HG02678 (cell line): ENCODE results near the gene ZNF615.
"Not testable (repeated sequence)": the region's sequence is repeated elsewhere in the genome, so short reads cannot be mapped to it uniquely, and the experiment has no call there.

Experiments
- ATAC-seq: cut with Tn5 transposase; IDR thresholded peaks from one replicate; pipeline ENCODE4 v1.9.1; 2021; ENCODE audit warnings: mild to moderate bottlenecking, moderate library complexity; ENCODE audit not compliant: unreplicated experiment

ZNF615 gene

DNA sequence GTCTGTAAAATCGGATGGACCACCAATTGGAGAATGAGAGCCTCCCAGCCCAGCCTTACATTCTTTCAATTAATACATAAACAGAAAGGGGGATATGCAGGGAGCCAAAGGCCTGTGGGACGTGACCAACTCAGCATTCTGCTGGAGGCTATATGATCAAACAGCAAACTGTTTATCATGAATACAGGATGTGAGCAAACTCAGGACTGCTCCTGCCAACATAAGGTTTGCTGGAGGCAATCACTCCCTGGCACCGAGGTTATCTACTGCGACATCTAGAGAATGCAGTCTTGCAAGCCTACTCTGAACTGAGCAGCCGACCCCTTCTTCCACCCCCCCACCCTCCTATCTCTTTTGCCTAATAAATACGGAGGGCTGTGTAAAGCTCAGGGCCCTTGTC lies 27.1 kb downstream of the ZNF615 start:
- ATAC-seq = not testable (repeated sequence)

DNA sequence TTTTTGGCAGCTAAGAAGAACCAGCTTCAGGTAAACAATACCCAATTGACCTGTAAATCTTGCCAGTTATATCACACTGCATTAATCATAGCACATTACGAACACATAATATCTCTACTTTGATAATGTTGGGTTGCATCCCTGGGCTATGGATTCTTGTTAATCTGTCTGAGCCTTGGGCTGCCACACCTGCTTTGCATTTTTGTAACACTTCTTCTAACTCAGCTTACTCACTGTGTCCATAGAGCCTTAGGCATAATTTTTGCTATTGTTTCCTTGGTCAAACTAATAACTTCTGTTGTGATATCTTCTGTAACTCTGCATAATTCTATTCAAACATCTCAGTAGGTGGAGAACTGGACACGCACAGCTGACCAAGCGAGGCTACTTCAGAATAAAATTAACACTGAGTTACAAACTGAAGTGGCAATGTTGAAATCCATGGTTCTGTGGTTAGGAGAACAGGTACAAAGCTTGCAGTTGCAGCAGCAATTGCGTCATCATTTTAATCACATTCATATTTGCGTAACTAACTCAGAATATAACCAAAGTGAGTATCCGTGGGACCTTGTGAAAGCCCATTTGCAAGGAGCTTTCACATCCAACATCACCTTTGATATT lies 27.8 kb downstream of the ZNF615 start:
- no peak for ATAC-seq

DNA sequence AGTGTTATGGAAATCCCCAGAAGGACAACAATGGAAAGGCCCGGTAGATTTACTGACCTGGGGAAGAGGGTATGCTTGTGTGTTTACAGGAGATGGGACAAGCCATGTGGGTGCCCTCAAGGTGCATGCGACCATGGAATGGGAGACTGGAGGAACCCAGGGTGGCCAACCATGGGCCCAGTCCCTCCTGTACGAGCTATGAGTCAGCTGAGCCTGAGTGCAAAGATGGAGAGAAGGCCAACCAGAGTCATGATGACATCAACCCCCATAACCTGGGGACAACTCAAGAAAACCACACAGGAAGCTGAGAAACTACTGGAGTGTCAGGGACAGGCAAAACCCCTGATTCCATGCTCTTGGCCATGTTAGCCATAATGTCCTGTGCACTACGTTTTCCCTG lies 29.1 kb downstream of the ZNF615 start:
- ATAC-seq = no peak

DNA sequence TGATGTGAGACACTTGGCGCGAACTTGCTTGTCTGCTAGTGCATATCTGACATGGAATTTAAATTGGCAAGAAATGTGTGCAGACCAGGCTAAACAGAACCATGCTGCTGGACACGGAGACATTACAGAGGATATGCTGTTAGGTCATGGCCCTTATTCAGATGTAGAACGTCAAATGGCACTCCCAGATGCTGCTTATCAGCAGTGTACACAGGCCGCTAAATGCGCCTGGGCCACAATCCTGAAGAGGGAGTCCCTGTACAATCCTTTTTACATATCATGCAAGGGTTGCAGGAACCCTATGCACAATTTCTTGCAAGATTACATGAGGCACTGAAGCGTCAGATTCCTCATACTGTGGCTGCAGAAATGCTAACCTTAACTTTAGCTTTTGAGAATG lies 30.7 kb downstream of the ZNF615 start:
- ATAC-seq = no peak

DNA sequence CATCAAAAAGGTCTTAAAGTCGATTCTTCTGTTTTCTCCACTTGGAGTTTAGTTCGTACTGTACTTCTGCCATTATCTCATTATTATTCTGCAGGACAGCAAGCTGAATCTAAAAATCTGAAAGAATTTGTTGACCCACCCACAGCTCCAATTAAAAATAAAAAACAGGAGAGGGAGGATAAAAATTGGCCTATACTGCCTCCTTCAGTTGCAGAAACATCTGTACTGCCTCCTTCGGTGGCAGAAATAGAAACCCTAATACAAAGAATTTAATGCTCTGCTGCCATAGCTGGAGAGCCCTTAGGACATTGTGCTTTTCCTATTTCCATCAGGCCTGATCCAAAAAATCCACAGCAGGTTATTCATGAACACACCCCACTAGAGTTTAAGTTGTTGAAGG lies 31.2 kb downstream of the ZNF615 start:
- no peak for ATAC-seq

DNA sequence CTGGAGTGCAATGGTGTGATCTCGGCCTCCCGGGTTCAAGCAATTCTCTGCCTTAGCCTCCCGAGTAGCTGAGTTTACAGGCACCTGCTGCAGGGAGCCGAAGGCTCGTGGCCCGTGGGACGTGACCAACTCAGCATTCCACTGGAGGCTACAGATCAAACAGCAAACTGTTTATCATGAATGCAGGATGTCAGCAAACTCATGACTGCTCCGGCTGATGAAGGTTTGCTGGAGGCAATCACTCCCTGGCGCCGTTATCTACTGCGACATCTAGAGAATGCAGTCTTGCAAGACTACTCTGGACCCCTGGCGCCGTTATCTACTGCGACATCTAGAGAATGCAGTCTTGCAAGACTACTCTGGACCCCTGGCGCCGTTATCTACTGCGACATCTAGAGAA lies 32.2 kb downstream of the ZNF615 start:
- not testable (repeated sequence) for ATAC-seq

DNA sequence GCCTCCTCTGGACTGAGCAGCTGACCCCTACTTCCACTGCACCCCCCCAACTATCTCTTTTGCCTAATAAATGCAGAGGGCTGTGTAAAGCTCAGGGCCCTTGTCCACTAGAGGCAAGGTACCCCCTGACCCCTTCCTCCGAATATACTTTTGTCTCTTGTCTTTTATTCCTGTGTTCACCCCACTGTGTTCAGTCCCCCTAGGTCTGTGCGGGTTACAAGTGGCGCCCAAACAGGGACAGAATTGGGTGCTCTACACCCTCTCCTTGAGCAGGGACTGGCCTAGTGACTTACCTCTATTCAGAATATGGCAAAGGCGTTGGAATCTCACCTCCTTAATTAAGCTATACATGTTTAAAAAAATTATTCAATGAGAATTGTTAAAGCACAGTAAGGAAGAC lies 36.4 kb downstream of the ZNF615 start:
- ATAC-seq = no peak

DNA sequence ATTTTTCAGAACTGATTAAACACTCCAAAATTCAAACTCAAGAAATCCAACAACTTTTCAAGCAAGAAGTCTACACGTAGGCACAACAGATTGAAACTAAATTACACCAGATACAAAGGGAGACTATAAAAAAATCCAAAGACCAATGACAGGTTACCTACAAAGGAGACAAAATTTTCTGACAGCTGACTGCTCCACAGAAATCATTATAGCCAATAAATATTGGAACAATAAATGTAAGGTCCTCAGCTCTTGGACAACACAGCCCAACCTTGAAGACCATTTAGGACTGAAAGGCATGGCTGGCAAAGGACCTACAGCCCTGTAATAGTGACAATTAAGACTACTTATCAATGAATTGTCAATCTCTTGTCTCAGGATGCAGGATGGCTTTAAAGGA lies 37.3 kb downstream of the ZNF615 start:
- ATAC-seq = no peak

DNA sequence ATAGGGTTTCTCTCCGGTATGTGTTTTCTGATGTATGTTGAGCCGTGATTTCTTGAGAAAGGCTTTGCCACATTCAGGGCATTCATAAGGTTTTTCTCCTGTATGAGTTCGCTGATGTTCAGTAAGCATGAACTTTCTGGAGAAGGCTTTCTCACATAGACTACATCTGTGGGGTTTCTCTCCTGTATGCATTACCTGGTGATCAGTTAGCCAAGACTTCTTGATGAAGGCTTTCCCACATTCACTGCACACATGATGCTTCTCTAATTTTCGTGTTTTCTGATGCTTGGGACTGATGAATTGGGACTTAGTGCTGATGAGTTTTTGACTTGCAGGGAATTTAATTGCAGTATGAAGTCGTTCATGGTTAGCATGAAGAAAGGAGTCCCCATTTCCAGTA lies 42.4 kb downstream of the ZNF615 start:
- ATAC-seq = no peak

DNA sequence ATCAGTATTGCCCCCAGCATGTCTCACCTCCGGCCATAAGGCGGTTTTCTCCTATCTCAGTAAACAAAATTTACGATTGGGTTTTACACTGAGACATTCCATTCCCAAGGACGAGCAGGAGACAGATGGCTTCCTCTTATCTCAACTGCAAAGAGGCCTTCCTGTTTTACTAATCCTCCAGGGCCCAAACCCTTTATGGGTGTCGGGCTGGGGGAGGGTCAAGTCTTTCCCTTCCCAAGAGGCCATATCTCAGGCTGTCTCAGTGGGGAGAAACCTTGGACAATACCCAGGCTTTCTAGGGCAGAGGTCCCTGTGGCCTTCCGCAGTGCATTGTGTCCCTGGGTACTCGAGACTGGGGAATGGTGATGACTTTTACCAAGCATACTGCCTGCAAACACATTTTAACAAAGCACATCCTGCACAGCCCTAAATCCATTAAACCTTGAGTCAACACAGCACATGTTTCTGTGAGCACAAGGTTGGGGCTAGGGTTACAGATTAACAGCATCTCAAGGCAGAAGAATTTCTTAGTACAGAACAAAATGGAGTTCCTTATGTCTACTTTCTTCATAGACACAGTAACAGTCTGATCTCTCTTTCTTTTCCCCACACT lies 47.3 kb downstream of the ZNF615 start:
- not testable (repeated sequence) for ATAC-seq

DNA sequence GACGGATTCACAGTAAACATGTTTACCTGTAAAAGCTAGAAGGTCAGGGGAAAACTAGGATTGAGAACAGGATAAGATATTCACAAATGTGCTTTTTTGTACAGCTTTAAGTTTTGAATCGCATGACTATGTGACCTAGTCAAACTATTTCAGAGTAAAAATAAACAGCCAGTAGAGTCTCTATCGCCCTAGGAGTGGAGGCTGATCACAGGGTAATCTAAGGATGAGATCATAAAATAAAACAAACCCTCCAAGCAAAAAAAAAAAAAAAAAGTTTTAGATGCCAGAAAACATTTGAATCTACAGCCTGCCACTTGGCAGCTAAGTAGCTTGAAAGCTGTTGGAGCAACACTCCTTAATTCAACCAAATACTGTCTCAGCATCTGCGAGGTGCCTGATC lies 48.2 kb downstream of the ZNF615 start:
- ATAC-seq = no peak

DNA sequence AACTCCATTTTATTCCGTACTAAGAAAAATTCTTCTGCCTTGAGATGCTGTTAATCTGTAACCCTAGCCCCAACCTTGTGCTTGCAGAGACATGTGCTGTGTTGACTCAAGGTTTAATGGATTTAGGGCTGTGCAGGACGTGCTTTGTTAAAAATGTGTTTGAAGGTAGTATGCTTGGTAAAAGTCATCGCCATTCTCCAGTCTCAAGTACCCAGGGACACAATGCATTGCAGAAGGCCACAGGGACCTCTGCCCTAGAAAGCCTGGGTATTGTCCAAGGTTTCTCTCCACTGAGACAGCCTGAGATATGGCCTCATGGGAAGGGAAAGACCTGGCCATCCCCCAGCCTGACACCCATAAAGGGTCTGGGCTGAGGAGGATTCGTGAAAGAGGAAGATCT lies 50.2 kb downstream of the ZNF615 start:
- ATAC-seq = not testable (repeated sequence)

DNA sequence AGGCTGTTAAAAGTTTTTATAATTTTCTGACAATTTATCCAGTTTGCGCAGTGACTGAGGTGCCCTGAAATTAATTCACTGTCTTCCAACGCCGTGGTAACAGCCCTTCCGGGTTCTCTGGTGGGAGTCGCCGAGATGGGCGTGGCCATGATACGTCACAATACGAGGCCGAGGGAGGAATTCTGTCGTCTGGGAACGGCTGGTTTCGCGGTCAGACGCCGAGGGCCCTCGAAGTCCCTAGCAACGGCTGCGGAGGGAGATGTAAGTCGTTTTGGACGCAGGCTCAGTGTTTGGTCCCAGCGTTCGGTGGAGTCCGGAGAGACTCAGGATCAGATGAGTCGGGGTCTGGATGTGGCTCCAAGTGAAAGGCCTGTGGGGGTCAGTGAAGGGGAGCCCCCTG lies 59.0 kb downstream of the ZNF615 start:
- no peak for ATAC-seq

DNA sequence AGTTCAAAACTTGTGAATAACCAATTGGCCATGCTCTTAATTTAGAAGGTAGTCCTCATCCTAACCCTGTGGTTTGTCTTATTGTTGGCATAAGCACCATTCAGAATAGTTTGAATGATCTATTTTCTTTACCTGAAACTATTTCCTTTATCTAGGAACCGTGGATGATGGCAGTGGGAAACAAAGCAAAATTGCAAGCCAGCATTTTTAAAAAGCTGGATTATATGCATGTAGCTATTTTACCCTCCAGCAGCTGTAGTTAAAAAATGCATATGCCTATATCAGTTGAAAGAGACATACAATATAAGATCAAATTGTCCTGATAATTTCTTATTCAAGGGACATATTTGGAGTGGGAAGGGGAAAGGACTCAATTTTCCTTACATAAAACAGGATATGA lies 61.4 kb downstream of the ZNF615 start:
- ATAC-seq = no peak

DNA sequence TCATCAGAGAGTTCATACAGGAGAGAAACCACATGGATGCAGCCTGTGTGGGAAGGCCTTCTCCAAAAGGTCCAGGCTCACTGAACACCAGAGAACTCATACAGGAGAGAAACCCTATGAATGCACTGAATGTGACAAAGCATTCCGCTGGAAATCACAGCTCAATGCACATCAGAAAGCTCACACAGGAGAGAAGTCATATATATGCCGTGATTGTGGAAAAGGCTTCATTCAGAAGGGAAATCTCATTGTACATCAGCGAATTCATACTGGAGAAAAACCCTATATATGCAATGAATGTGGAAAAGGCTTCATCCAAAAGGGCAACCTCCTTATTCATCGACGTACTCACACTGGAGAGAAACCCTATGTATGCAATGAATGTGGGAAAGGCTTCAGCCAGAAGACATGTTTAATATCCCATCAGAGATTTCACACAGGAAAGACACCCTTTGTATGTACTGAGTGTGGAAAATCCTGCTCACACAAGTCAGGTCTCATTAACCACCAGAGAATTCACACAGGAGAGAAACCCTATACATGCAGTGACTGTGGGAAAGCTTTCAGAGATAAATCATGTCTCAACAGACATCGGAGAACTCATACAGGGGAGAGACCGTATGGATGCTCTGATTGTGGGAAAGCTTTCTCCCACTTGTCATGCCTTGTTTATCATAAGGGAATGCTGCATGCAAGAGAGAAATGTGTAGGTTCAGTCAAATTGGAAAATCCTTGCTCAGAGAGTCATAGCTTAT lies 63.0 kb downstream of the ZNF615 start:
- no peak for ATAC-seq
